Naive thymus-derived CD4-positive, alpha-beta T cell (primary cell): ENCODE measurements around the gene SELL. TPM values are rescaled to one million over a fixed set of nuclear protein-coding genes. Genes with fewer than 3 reads are reported as not detected.
"Not testable (repeated sequence)": the region's sequence is repeated elsewhere in the genome, so short reads cannot be mapped to it uniquely, and the experiment has no call there.

Experiments used
- ATAC-seq: fragments of 150-1000 bp; cut with Tn5 transposase; 2 replicates; pipeline ENCODE4 v1.10.0; 2021; ENCODE audit warnings: mild to moderate bottlenecking, moderate library complexity
- CTCF ChIA-PET: fragments of 350-600 bp; sonication (Branson Sonifier 250); formaldehyde crosslinking; loops from one replicate; lab custom pipeline; 2021; ENCODE audit warnings: antibody characterized with exemption; lab: Charles Lee
- POLR2A ChIA-PET: fragments of 350-600 bp; sonication (Branson Sonifier 250); formaldehyde crosslinking; loops from one replicate; lab custom pipeline; 2021; ENCODE audit warnings: antibody characterized with exemption, inconsistent platforms; lab: Charles Lee
- DNase-seq, 9 donors: peaks; one replicate each; pipeline versions ENCODE4 v3.0.0 to v3.0.0-alpha.2; 2020 to 2022; ENCODE audit warnings: mixed read lengths in 1 of 9
- H3K27ac ChIP-seq: one replicate; pipeline ENCODE4 v1.7.0; 2013; ENCODE audit warnings: mild to moderate bottlenecking, low read depth, low read length, moderate library complexity
- H3K27me3 ChIP-seq, 2 donors: one replicate each; pipeline ENCODE4 v1.7.0; 2013; ENCODE audit warnings: low read length in 2 of 2, mild to moderate bottlenecking in 2 of 2, moderate library complexity in 2 of 2; ENCODE audit not compliant: control insufficient read depth in 2 of 2, insufficient read depth in 2 of 2
- H3K36me3 ChIP-seq, 3 experiments: 1 replicate in 2 of 3; 2 replicates in 1 of 3; pipeline ENCODE4 v1.7.0; 2013; ENCODE audit warnings: low read length in 3 of 3, mild to moderate bottlenecking in 3 of 3, moderate library complexity in 1 of 3; ENCODE audit not compliant: insufficient read depth in 3 of 3, control insufficient read depth in 2 of 3
- H3K4me1 ChIP-seq, 2 donors: one replicate each; pipeline ENCODE4 v1.7.0; 2013; ENCODE audit warnings: low read length in 2 of 2, mild to moderate bottlenecking in 2 of 2, moderate library complexity in 1 of 2; ENCODE audit not compliant: control insufficient read depth in 2 of 2, insufficient read depth in 2 of 2
- H3K4me3 ChIP-seq: 2 replicates; pipeline ENCODE4 v1.7.0; 2013; ENCODE audit warnings: mild to moderate bottlenecking, low read length
- H3K9me3 ChIP-seq, 3 experiments: 1 replicate in 2 of 3; 2 replicates in 1 of 3; pipeline ENCODE4 v1.7.0; 2013; ENCODE audit warnings: low read length in 3 of 3; ENCODE audit not compliant: control insufficient read depth in 2 of 3
- H3K27ac Mint-ChIP-seq, 9 donors: one replicate each; pipeline ENCODE4 v1.8.0; 2020 to 2022; ENCODE audit warnings: mixed read lengths in 9 of 9, mild to moderate bottlenecking in 8 of 9, moderate library complexity in 5 of 9, inconsistent platforms in 2 of 9
- H3K27me3 Mint-ChIP-seq, 5 donors: one replicate each; pipeline ENCODE4 v1.8.0; 2021 to 2022; ENCODE audit warnings: mixed read lengths in 5 of 5, mild to moderate bottlenecking in 1 of 5
- H3K36me3 Mint-ChIP-seq, 5 donors: one replicate each; pipeline ENCODE4 v1.8.0; 2020 to 2022; ENCODE audit warnings: mixed read lengths in 5 of 5, mild to moderate bottlenecking in 3 of 5, inconsistent platforms in 1 of 5
- H3K4me1 Mint-ChIP-seq, 7 donors: one replicate each; pipeline ENCODE4 v1.8.0; 2020 to 2022; ENCODE audit warnings: mixed read lengths in 7 of 7, mild to moderate bottlenecking in 3 of 7, inconsistent platforms in 1 of 7
- H3K4me3 Mint-ChIP-seq, 10 donors: one replicate each; pipeline ENCODE4 v1.8.0; 2020 to 2022; ENCODE audit warnings: mild to moderate bottlenecking in 10 of 10, mixed read lengths in 10 of 10, moderate library complexity in 6 of 10, inconsistent platforms in 2 of 10
- H3K9me3 Mint-ChIP-seq, 11 donors: one replicate each; pipeline ENCODE4 v1.8.0; 2020 to 2022; ENCODE audit warnings: mixed read lengths in 11 of 11, mild to moderate bottlenecking in 4 of 11, inconsistent platforms in 1 of 11, moderate library complexity in 1 of 11
- intact Hi-C, 2 donors: fragments of 100-400 bp; cut with micrococcal nuclease; formaldehyde crosslinking; loops; one replicate each; pipeline ENCODE4 v1.15.1; 2023
- polyA plus RNA-seq, 2 donors: library from polyadenylated mRNA; unstranded; fragments of 300-500 nt; fragmentation: Illumina TruSeq; gene quantifications; one replicate each; pipeline ENCODE4 v1.2.3, GENCODE V29; 2021
- total RNA-seq, 6 experiments: library from RNA in 5 of 6; stranded (reverse) in 5 of 6; gene quantifications; 1 replicate in 5 of 6; 2 replicates in 1 of 6; pipeline ENCODE4 v1.2.3 and lab custom pipeline; 2021 to 2026

SELL gene
- total and polyA plus RNA-seq, 7 experiments from 2014 or later = 303 to 2,521 (median 582) TPM

GRCh38 chr1:169726851-169727250 lies 15.4 kb upstream of the SELL start:
- CTCF ChIA-PET = interaction anchor here (0.8 kb wide), 1 partner anchor 138 kb away, joined by 4 read pairs; no protein-coding TSS in a partner anchor
- Histone ChIP-seq H3K4me1 (no peaks in the 10 kb centered on the region), H3K4me3 (no peak overlapping the region), H3K36me3 (no peaks in the 10 kb centered on the region), H3K27ac (no peak overlapping the region), H3K9me3 (no peaks in the 10 kb centered on the region), H3K27me3 (no peaks in the 10 kb centered on the region)
- Mint-ChIP-seq H3K9me3 (no peaks in the 10 kb centered on the region), H3K27ac (no peak overlapping the region), H3K27me3 (peaks cover 0 to 37% (median 6%) of the 10 kb centered on the region in 5 donors), H3K36me3 (no peaks in the 10 kb centered on the region), H3K4me1 (no peaks in the 10 kb centered on the region), H3K4me3 (no peak overlapping the region)
- no peak for DNase-seq
- intact Hi-C loops = no loop called here
- ATAC-seq = no peak
- POLR2A ChIA-PET = interaction anchor here (0.6 to 0.8 kb wide), 2 partner anchors 125 to 229 kb away, joined by 3 read pairs; no protein-coding TSS in a partner anchor

GRCh38 chr1:169725930-169726329 lies 14.5 kb upstream of the SELL start:
- CTCF ChIA-PET = no interaction called here
- Histone ChIP-seq H3K9me3 (no peaks in the 10 kb centered on the region), H3K4me3 (no peak overlapping the region), H3K27ac (no peak overlapping the region), H3K27me3 (no peaks in the 10 kb centered on the region), H3K36me3 (no peaks in the 10 kb centered on the region), H3K4me1 (no peaks in the 10 kb centered on the region)
- intact Hi-C loops = no loop called here
- POLR2A ChIA-PET = interaction anchor here (0.8 kb wide), 1 partner anchor 124 kb away, joined by 3 read pairs; no protein-coding TSS in a partner anchor
- Mint-ChIP-seq H3K4me1 (no peaks in the 10 kb centered on the region), H3K9me3 (no peaks in the 10 kb centered on the region), H3K4me3 (no peak overlapping the region), H3K27me3 (peaks cover 0 to 29% (median 7%) of the 10 kb centered on the region in 5 donors), H3K36me3 (no peaks in the 10 kb centered on the region), H3K27ac (no peak overlapping the region)
- no peak for ATAC-seq
- DNase-seq = no peak

GRCh38 chr1:169724168-169724567 lies 12.7 kb upstream of the SELL start:
- DNase-seq = no peak
- no peak overlapping the region for H3K27ac ChIP-seq
- Mint-ChIP-seq H3K36me3 (no peaks in the 10 kb centered on the region), H3K27ac (no peak overlapping the region), H3K27me3 (peaks cover 0 to 26% (median 6%) of the 10 kb centered on the region in 5 donors), H3K4me1 (no peaks in the 10 kb centered on the region), H3K4me3 (no peak overlapping the region), H3K9me3 (no peaks in the 10 kb centered on the region)
- no peaks in the 10 kb centered on the region for H3K27me3 ChIP-seq
- no peaks in the 10 kb centered on the region for H3K9me3 ChIP-seq
- no peak overlapping the region for H3K4me3 ChIP-seq
- ChIA-PET CTCF (no interaction called here), POLR2A (no interaction called here)
- intact Hi-C loops = no loop called here
- H3K36me3 ChIP-seq = no peaks in the 10 kb centered on the region
- H3K4me1 ChIP-seq = no peaks in the 10 kb centered on the region
- no peak for ATAC-seq

- Mint-ChIP-seq H3K4me1 (no peaks in the 10 kb centered on the region), H3K9me3 (peaks cover 0 to 2% (median 0%) of the 10 kb centered on the region in 11 donors), H3K27me3 (peaks cover 3 to 26% (median 6%) of the 10 kb centered on the region in 5 donors), H3K36me3 (no peaks in the 10 kb centered on the region), H3K4me3 (no peak overlapping the region), H3K27ac (no peak overlapping the region)
- POLR2A ChIA-PET = no interaction called here
- DNase-seq = no peak
- CTCF ChIA-PET = no interaction called here
- Histone ChIP-seq H3K27ac (no peak overlapping the region), H3K27me3 (no peaks in the 10 kb centered on the region), H3K4me3 (no peak overlapping the region), H3K9me3 (no peaks in the 10 kb centered on the region), H3K36me3 (no peaks in the 10 kb centered on the region), H3K4me1 (no peaks in the 10 kb centered on the region)
- intact Hi-C loops = no loop called here
- no peak for ATAC-seq
Observed at GRCh38 chr1:169723763-169724162, 12.3 kb upstream of the SELL start.

GRCh38 chr1:169722779-169723178 lies 11.4 kb upstream of the SELL start:
- no peaks in the 10 kb centered on the region for H3K4me1 Mint-ChIP-seq
- Histone ChIP-seq H3K4me3 (no peak overlapping the region), H3K27me3 (no peaks in the 10 kb centered on the region), H3K27ac (no peak overlapping the region), H3K36me3 (no peaks in the 10 kb centered on the region), H3K9me3 (no peaks in the 10 kb centered on the region), H3K4me1 (no peaks in the 10 kb centered on the region)
- H3K9me3 Mint-ChIP-seq = peaks cover 0 to 6% (median 0%) of the 10 kb centered on the region in 11 donors
- no peak overlapping the region for H3K27ac Mint-ChIP-seq
- ATAC-seq (no peak), DNase-seq (no peak)
- H3K36me3 Mint-ChIP-seq = peaks cover 0 to 2% (median 0%) of the 10 kb centered on the region in 5 donors
- peaks cover 5 to 28% (median 6%) of the 10 kb centered on the region in 5 donors for H3K27me3 Mint-ChIP-seq
- ChIA-PET POLR2A (no interaction called here), CTCF (interaction anchor here (0.6 to 1.3 kb wide), 2 partner anchors 26 to 119 kb away, joined by 3 to 4 read pairs; no protein-coding TSS in a partner anchor)
- intact Hi-C loops = no loop called here
- H3K4me3 Mint-ChIP-seq = no peak overlapping the region

GRCh38 chr1:169715100-169715499 lies 3.7 kb upstream of the SELL start:
- H3K27ac ChIP-seq, H3K4me3 ChIP-seq, H3K4me1 Mint-ChIP-seq, H3K36me3 ChIP-seq, H3K27me3 ChIP-seq, H3K4me3 Mint-ChIP-seq, ATAC-seq, H3K9me3 ChIP-seq, H3K4me1 ChIP-seq, H3K27ac Mint-ChIP-seq, DNase-seq: not testable (repeated sequence)
- peaks cover 0 to 29% (median 4%) of the 10 kb centered on the region in 11 donors for H3K9me3 Mint-ChIP-seq
- peaks cover 1 to 11% (median 7%) of the 10 kb centered on the region in 5 donors for H3K36me3 Mint-ChIP-seq
- ChIA-PET CTCF (interaction anchor here (0.7 to 2.0 kb wide), 2 partner anchors 33 to 113 kb away, joined by 4 to 13 read pairs; no protein-coding TSS in a partner anchor), POLR2A (interaction anchor here (1.7 kb wide), 1 partner anchor 112 kb away, joined by 6 read pairs; no protein-coding TSS in a partner anchor)
- intact Hi-C loops = loop anchor here in 1 of 2 donors (10.0 kb wide), 1 partner anchor 1110 kb away; no protein-coding TSS in a partner anchor
- H3K27me3 Mint-ChIP-seq = peaks cover 0 to 48% (median 5%) of the 10 kb centered on the region in 5 donors
